Transverse colon (tissue), 4 donors: ENCODE measurements around the gene TYW1B. TPM values are rescaled to one million over a fixed set of nuclear protein-coding genes. Genes with fewer than 3 reads are reported as not detected.
"Not testable (repeated sequence)": the region's sequence is repeated elsewhere in the genome, so short reads cannot be mapped to it uniquely, and the experiment has no call there.

ENCODE experiments used
- DNase-seq: peaks from one replicate; pipeline ENCODE4 v3.0.0-alpha.2; 2019
- H3K27ac ChIP-seq, 4 donors: fragments of 200-600 bp; sonication (generic); 2 replicates each; pipeline ENCODE4 v1.5.1; 2016 to 2018; ENCODE audit warnings: inconsistent platforms in 4 of 4
- H3K27me3 ChIP-seq: fragments of 200-600 bp; sonication (generic); 2 replicates; pipeline ENCODE4 v1.5.1; 2017; ENCODE audit warnings: inconsistent platforms
- H3K36me3 ChIP-seq, 4 donors: fragments of 200-600 bp; sonication (generic); 2 replicates each; pipeline ENCODE4 v1.5.1; 2017 to 2019; ENCODE audit warnings: inconsistent platforms in 4 of 4
- H3K4me1 ChIP-seq, 4 donors: fragments of 200-600 bp; sonication (generic); 2 replicates each; pipeline ENCODE4 v1.5.1; 2017 to 2020; ENCODE audit warnings: inconsistent platforms in 4 of 4
- H3K4me3 ChIP-seq, 4 donors: fragments of 200-600 bp; sonication (generic); 1 replicate in 1 of 4; 2 replicates in 3 of 4; pipeline versions ENCODE4 v1.5.1 to v1.6.1; 2017 to 2019; ENCODE audit warnings: inconsistent platforms in 4 of 4
- H3K9me3 ChIP-seq, 2 donors: fragments of 200-600 bp; sonication (generic); 2 replicates each; pipeline ENCODE4 v1.5.1; 2017 to 2019; ENCODE audit warnings: inconsistent platforms in 2 of 2
- EP300 ChIP-seq: sonication (generic); formaldehyde crosslinking; IDR thresholded peaks from one replicate; pipeline ENCODE4 v1.6.1; 2017; ENCODE audit warnings: antibody characterized with exemption, low read depth
- POLR2A ChIP-seq: fragments of 450-650 bp; IDR thresholded peaks from one replicate; pipeline ENCODE4 v1.6.1; 2016; ENCODE audit warnings: antibody characterized with exemption, mild to moderate bottlenecking, moderate library complexity
- POLR2AphosphoS5 ChIP-seq, 3 donors: sonication (generic); formaldehyde crosslinking; IDR thresholded peaks; one replicate each; pipeline ENCODE4 v1.6.1; 2016; ENCODE audit warnings: antibody characterized with exemption in 3 of 3
- WGBS, 2 donors: methylation state at CpG; one replicate each; pipeline ENCODE4 v1.1.5; 2018; ENCODE audit warnings: low coverage in 1 of 2; 5-methylcytosine and 5-hydroxymethylcytosine counted together
- in situ Hi-C, 4 donors: fragments of 200-750 bp; cut with MboI; loops; one replicate each; pipeline versions ENCODE4 v1.15.0 to v1.15.1; 2017; ENCODE audit warnings: low sequenced_read_pairs in 3 of 4, low pct_ligation_motif_present in 1 of 4, low pct_unique_long_range_greater_than_20kb in 1 of 4
- intact Hi-C: fragments of 100-400 bp; cut with DNase I; formaldehyde crosslinking; loops from one replicate; pipeline ENCODE4 v1.15.1; 2023; ENCODE audit warnings: low total_unique reads
- total RNA-seq, 4 donors: library from RNA; depleted of rRNA; stranded (reverse); fragments of >200 nt; gene quantifications; one replicate each; pipeline ENCODE4 v1.1.0, GENCODE V29; 2016
- TF ChIP-seq, protein P1 (sequence below), 5 experiments: fragments of 200-600 bp in 3 of 5; fragments of 450-650 bp in 2 of 5; sonication (generic) in 3 of 5; IDR thresholded peaks; 1 replicate in 2 of 5; 2 replicates in 3 of 5; pipeline ENCODE4 v1.5.1; 2016 to 2017; ENCODE audit warnings: antibody characterized with exemption in 5 of 5, inconsistent platforms in 3 of 5, mild to moderate bottlenecking in 2 of 5, moderate library complexity in 1 of 5

TYW1B gene
- total RNA-seq, 4 donors from 2014 or later: 3.7 to 12.1 (median 9.6) TPM

DNA sequence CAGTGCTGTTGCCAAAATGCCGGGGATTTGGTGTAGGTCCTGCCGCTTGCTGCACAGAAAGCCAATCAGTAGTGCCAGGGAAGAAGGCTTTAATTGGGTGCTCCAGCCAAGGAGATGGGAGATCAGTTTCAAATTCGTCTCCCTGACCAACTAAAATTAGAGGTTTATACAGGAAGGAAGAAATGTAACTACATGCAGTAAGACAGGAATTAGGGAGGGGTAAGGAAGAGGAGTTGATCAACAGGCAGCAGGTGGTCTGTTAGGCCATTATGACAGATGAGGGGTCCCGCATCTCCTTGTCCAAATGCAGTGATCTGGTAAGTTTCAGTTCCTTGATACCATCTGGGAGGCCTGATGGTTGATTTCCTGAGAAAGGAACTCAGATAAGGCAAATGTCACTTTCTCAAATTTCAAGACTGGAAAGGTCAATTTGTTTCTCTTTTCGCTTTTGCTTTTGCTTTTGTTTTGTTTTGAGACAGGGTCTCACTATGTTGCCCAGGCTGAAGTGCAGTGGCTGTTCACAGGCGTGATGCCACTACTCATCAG is 13.0 kb upstream of the TYW1B start:
- intact Hi-C loops, H3K27me3 ChIP-seq, H3K4me3 ChIP-seq, in situ Hi-C loops, H3K27ac ChIP-seq, H3K9me3 ChIP-seq, H3K4me1 ChIP-seq, DNase-seq: not testable (repeated sequence)
- WGBS, 2 donors: 60 to 90% methylated on average over 1 to 6 of the region's 6 CpGs
- peaks cover 0 to 12% (median 2%) of the 10 kb centered on the region in 4 donors for H3K36me3 ChIP-seq

DNA sequence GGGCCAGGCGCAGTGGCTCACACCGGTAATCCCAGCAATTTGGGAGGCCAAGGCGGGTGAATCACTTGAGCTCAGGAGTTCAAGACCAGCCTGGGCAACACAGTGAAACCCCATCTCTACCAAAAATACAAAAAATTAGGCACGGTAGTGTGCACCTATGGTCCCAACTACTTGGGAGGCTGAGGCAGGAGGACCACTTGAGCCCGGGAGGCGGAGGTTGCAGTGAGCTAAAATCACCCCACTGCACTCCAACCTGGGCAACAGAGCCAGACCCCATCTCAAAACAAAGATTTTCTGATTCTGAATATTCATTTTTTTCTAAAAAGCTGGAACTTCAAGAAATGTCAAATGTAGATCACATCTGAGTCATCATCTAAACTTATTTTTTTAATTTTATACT is 10.3 kb upstream of the TYW1B start:
- DNase-seq, H3K27ac ChIP-seq, intact Hi-C loops, H3K4me1 ChIP-seq, H3K27me3 ChIP-seq, in situ Hi-C loops, H3K9me3 ChIP-seq, H3K4me3 ChIP-seq: not testable (repeated sequence)
- 97 to 99% methylated on average over 5 to 6 of the region's 6 CpGs for WGBS, 2 donors
- H3K36me3 ChIP-seq: peaks cover 0 to 27% (median 11%) of the 10 kb centered on the region in 4 donors

DNA sequence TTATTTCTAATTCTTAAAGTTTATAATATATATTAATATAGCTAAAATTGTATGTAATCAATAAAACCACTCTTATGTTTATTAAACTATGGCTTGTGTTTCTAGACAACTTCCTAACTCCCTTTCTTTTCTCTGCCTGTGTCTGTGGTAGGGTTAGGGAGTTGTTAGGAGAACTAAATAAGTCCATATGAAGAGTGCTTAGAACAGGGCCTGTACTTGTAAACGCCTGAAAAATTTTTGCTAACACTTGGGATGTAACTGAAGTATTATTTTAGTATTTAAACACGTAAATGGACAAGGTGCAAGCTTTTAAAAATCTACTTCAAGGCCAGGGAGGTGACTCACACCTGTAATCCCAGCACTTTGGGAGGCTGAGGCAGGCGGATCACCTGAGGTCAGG is 9.3 kb upstream of the TYW1B start:
- peaks cover 0 to 37% (median 16%) of the 10 kb centered on the region in 4 donors for H3K36me3 ChIP-seq
- 81 to 90% methylated on average over 2 to 3 of the region's 3 CpGs for WGBS, 2 donors
- H3K9me3 ChIP-seq, H3K27me3 ChIP-seq, H3K4me3 ChIP-seq, in situ Hi-C loops, intact Hi-C loops, H3K4me1 ChIP-seq, H3K27ac ChIP-seq, DNase-seq: not testable (repeated sequence)

DNA sequence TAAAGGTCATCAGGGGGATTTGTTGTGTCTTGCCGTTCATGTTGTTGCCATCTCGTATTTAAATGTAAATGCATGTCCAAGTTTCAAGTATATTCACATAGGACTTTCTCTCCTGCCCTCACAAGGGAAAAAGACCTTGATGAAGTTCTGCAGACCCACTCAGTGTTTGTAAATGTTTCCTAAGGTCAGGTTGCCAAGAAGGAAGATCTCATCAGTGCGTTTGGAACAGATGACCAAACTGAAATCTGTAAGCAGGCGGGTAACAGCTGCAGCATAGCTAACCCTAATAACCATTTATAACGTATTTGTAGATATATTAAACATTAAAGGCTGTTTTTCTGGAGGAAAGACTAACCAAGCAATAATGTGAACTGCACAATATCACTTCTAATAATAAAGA is 2.6 kb upstream of the TYW1B start:
- 27 to 29% methylated on average over 2 to 5 of the region's 5 CpGs for WGBS, 2 donors
- H3K27me3 ChIP-seq, DNase-seq, in situ Hi-C loops, intact Hi-C loops, H3K9me3 ChIP-seq: not testable (repeated sequence)
- Histone ChIP-seq H3K27ac (peak overlapping the region; percentile 95 to 97 (median 96)), H3K4me3 (peak overlapping the region; percentile 54 to 73 (median 66)), H3K4me1 (peaks cover 7 to 25% (median 20%) of the 10 kb centered on the region in 4 donors), H3K36me3 (peaks cover 0 to 27% (median 14%) of the 10 kb centered on the region in 4 donors)

DNA sequence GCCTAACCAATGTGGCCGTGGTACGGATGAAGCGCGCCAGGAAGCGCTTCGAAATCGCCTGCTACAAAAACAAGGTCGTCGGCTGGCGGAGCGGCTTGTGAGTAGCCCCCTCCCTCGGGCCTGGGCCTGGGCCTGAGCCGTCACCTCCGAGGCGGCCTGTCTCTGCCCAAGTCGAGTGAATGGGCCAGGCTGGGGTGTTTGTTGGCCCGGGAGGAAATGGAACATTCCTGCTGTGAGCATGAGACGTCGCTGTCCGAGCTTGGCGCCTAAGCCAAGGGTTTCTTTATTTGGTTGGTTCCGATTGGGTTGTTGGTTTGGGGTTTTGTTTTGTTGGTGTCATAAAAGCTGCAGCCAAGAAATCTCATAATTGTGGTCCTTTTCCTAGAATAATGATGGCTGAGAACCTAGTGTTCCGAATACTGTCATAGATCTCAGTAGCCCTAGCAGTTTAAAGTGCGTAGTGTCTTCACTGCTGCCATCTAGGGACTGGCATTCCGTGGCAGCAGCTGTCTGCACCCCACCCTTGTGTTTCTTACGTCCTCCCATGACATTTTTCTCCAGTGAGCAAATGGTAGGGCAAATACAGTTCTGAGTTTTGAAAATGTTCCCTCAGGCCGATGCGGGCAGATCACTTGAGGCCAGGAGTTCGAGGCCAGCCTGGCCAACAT is 1.8 kb upstream of the TYW1B start:
- TF ChIP-seq POLR2AphosphoS5 (IDR thresholded peaks at IDR 0.05) (peak; percentile 88 to 93 (median 90)), EP300 (peak; percentile 75), POLR2A (peak; percentile 3)
- TF ChIP-seq, protein P1, sequence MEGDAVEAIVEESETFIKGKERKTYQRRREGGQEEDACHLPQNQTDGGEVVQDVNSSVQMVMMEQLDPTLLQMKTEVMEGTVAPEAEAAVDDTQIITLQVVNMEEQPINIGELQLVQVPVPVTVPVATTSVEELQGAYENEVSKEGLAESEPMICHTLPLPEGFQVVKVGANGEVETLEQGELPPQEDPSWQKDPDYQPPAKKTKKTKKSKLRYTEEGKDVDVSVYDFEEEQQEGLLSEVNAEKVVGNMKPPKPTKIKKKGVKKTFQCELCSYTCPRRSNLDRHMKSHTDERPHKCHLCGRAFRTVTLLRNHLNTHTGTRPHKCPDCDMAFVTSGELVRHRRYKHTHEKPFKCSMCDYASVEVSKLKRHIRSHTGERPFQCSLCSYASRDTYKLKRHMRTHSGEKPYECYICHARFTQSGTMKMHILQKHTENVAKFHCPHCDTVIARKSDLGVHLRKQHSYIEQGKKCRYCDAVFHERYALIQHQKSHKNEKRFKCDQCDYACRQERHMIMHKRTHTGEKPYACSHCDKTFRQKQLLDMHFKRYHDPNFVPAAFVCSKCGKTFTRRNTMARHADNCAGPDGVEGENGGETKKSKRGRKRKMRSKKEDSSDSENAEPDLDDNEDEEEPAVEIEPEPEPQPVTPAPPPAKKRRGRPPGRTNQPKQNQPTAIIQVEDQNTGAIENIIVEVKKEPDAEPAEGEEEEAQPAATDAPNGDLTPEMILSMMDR (IDR thresholded peaks at IDR 0.05): peak in 4 of 5 experiments; percentile 19 to 48 (median 28)
- DNase-seq: peak; percentile 67
- H3K27ac ChIP-seq: peak overlapping the region; percentile 95 to 97 (median 96)
- H3K36me3 ChIP-seq: peaks cover 0 to 26% (median 12%) of the 10 kb centered on the region in 4 donors
- intact Hi-C loops, H3K9me3 ChIP-seq, H3K27me3 ChIP-seq: not testable (repeated sequence)
- peak overlapping the region; percentile 54 to 73 (median 66) for H3K4me3 ChIP-seq
- in situ Hi-C loops: loop anchor here in 1 of 4 donors (10.0 kb wide), 1 partner anchor 85 kb away; no protein-coding TSS in a partner anchor
- WGBS, 2 donors: 0% methylated on average over 18 of the region's 29 CpGs; no CpG with 5 or more reads in 1 of the 2 donors
- H3K4me1 ChIP-seq: peaks cover 7 to 25% (median 20%) of the 10 kb centered on the region in 4 donors

DNA sequence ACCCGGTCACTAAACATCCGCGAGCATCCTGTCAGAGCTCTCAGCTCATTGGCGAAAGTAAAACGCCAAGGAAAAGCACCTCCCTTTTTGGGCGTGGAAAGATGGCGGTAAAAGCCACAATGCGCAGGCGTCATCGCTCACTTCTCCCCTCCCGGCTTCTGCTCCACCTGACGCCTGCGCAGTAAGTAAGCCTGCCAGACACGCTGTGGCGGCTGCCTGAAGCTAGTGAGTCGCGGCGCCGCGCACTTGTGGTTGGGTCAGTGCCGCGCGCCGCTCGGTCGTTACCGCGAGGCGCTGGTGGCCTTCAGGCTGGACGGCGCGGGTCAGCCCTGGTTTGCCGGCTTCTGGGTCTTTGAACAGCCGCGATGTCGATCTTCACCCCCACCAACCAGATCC is 1.3 kb upstream of the TYW1B start:
- H3K9me3 ChIP-seq, intact Hi-C loops, H3K27me3 ChIP-seq: not testable (repeated sequence)
- Histone ChIP-seq H3K27ac (peak overlapping the region; percentile 95 to 97 (median 96)), H3K36me3 (peaks cover 0 to 21% (median 11%) of the 10 kb centered on the region in 4 donors), H3K4me3 (peak overlapping the region; percentile 54 to 73 (median 66)), H3K4me1 (peaks cover 7 to 25% (median 20%) of the 10 kb centered on the region in 4 donors)
- DNase-seq: peak; percentile 98
- 0% methylated on average over 29 of the region's 36 CpGs; no CpG with 5 or more reads in 1 of the 2 donors for WGBS, 2 donors
- in situ Hi-C loops: loop anchor here in 1 of 4 donors (10.0 kb wide), 1 partner anchor 86 kb away; no protein-coding TSS in a partner anchor
- TF ChIP-seq POLR2A (peak; percentile 96), POLR2AphosphoS5 (IDR thresholded peaks at IDR 0.05) (peak; percentile 96 to 99 (median 98))
